Lower lobe of right lung (tissue), 2 donors: ENCODE data around the gene XRCC4. TPM values are rescaled to one million over a fixed set of nuclear protein-coding genes. Genes with fewer than 3 reads are reported as not detected.
A peak's percentile ranks its signal among the peaks of the same experiment; 100 is the strongest.

Source experiments
- ATAC-seq, 2 donors: fragments of 200-7000 bp; cut with Tn5 transposase; one replicate each; pipeline ENCODE4 v1.9.1; 2020 to 2022; ENCODE audit warnings: mild to moderate bottlenecking in 2 of 2, moderate library complexity in 2 of 2
- DNase-seq: peaks from one replicate; pipeline ENCODE4 v3.0.0-alpha.2; 2020
- H3K27ac ChIP-seq: fragments of 200-600 bp; one replicate; pipeline ENCODE4 v1.8.0; 2022
- H3K27me3 ChIP-seq: fragments of 200-600 bp; one replicate; pipeline ENCODE4 v1.8.0; 2022; ENCODE audit warnings: low read depth
- H3K36me3 ChIP-seq: fragments of 200-600 bp; one replicate; pipeline ENCODE4 v1.8.0; 2022; ENCODE audit warnings: mild to moderate bottlenecking
- H3K4me1 ChIP-seq: fragments of 200-600 bp; one replicate; pipeline ENCODE4 v1.8.0; 2022
- H3K4me3 ChIP-seq: fragments of 200-600 bp; one replicate; pipeline ENCODE4 v1.8.0; 2022; ENCODE audit warnings: mild to moderate bottlenecking
- H3K9me3 ChIP-seq: fragments of 200-600 bp; one replicate; pipeline ENCODE4 v1.8.0; 2022
- CTCF ChIP-seq: fragments of 200-600 bp; IDR thresholded peaks from one replicate; pipeline ENCODE4 v1.8.0; 2022; ENCODE audit warnings: antibody characterized with exemption, mild to moderate bottlenecking
- intact Hi-C: fragments of 100-400 bp; cut with DNase I; formaldehyde crosslinking; loops from one replicate; pipeline ENCODE4 v1.11.0; 2022
- total RNA-seq: library from RNA; stranded (reverse); fragmentation: NEBNext Ultra II Directional; extraction: Animal tissue kit (Norgen Biotek cat#: 25700); gene quantifications from one replicate; pipeline ENCODE4 v1.2.1, GENCODE V29; 2021
- donor health status: DM: no; HTN: yes; CAD: no; lungs with severe emphysema.

Gene XRCC4
- total RNA-seq, 1 donor from 2014 or later = 9.2 TPM

- TF ChIP-seq CTCF = no peak
- Histone ChIP-seq H3K27me3 (no peaks in the 10 kb centered on the region), H3K36me3 (no peaks in the 10 kb centered on the region), H3K4me3 (no peak overlapping the region), H3K9me3 (peaks cover 8% of the 10 kb centered on the region), H3K27ac (no peak overlapping the region), H3K4me1 (no peaks in the 10 kb centered on the region)
- no peak for ATAC-seq
- no peak for DNase-seq
- intact Hi-C loops = no loop called here
Measured at GRCh38 chr5:83299353-83299752, 222.0 kb downstream of the XRCC4 start.

- Histone ChIP-seq H3K4me3 (no peak overlapping the region), H3K9me3 (no peaks in the 10 kb centered on the region), H3K36me3 (no peaks in the 10 kb centered on the region), H3K4me1 (no peaks in the 10 kb centered on the region), H3K27ac (peak overlapping the region; percentile 52), H3K27me3 (no peaks in the 10 kb centered on the region)
- ATAC-seq (peak; percentile 96 to 97), DNase-seq (peak; percentile 61)
- intact Hi-C loops = no loop called here
- no peak for TF ChIP-seq CTCF
Measured at GRCh38 chr5:83306572-83307241, 229.4 kb downstream of the XRCC4 start.

- Histone ChIP-seq H3K36me3 (no peaks in the 10 kb centered on the region), H3K27ac (peak overlapping the region; percentile 10), H3K4me1 (no peaks in the 10 kb centered on the region), H3K4me3 (no peak overlapping the region), H3K27me3 (no peaks in the 10 kb centered on the region), H3K9me3 (peaks cover 11% of the 10 kb centered on the region)
- no peak for TF ChIP-seq CTCF
- intact Hi-C loops = no loop called here
- ATAC-seq = peak; percentile 78 to 80
- DNase-seq = no peak
Measured at GRCh38 chr5:83312663-83313062, 235.3 kb downstream of the XRCC4 start.

GRCh38 chr5:83313436-83313835, 236.1 kb downstream of the XRCC4 start:
- peak overlapping the region; percentile 10 for H3K27ac ChIP-seq
- no peaks in the 10 kb centered on the region for H3K36me3 ChIP-seq
- TF ChIP-seq CTCF = no peak
- H3K4me1 ChIP-seq = no peaks in the 10 kb centered on the region
- H3K4me3 ChIP-seq = no peak overlapping the region
- intact Hi-C loops = no loop called here
- DNase-seq = no peak
- no peaks in the 10 kb centered on the region for H3K27me3 ChIP-seq
- ATAC-seq = peak in 1 of 2 donors; percentile 47
- peaks cover 11% of the 10 kb centered on the region for H3K9me3 ChIP-seq

GRCh38 chr5:83321483-83322055, 244.2 kb downstream of the XRCC4 start:
- H3K4me3 ChIP-seq = no peak overlapping the region
- H3K27ac ChIP-seq = no peak overlapping the region
- no peak for TF ChIP-seq CTCF
- no peaks in the 10 kb centered on the region for H3K4me1 ChIP-seq
- ATAC-seq (no peak), DNase-seq (no peak)
- intact Hi-C loops = no loop called here
- H3K36me3 ChIP-seq = no peaks in the 10 kb centered on the region
- H3K9me3 ChIP-seq = no peaks in the 10 kb centered on the region
- H3K27me3 ChIP-seq = no peaks in the 10 kb centered on the region
